GM18951 (cell line): ENCODE data around the gene FIGNL2.
"Not testable (repeated sequence)": the region's sequence is repeated elsewhere in the genome, so short reads cannot be mapped to it uniquely, and the experiment has no call there.

Experiments
- POLR2A ChIP-seq: IDR thresholded peaks from 4 replicates; pipeline ENCODE4 v1.6.1; 2011; ENCODE audit warnings: mild to moderate bottlenecking; ENCODE audit not compliant: insufficient read length, insufficient read depth; ENCODE audit errors: extremely low read depth
- in situ Hi-C: fragments of 300-500 bp; cut with MboI; formaldehyde crosslinking; loops from one replicate; pipeline ENCODE4 v1.12.0; 2022; ENCODE audit warnings: low sequenced_read_pairs, mixed read lengths, inconsistent platforms; ENCODE audit not compliant: unreplicated experiment

The FIGNL2 gene

GRCh38 chr12:51886021-51886710 lies 37.6 kb upstream of the FIGNL2 start:
- in situ Hi-C loops, result no loop called here
- TF ChIP-seq POLR2A, result no peak

- in situ Hi-C loops, result not testable (repeated sequence)
Measured at GRCh38 chr12:51885294-51886020, 36.9 kb upstream of the FIGNL2 start.

- TF ChIP-seq POLR2A, result no peak
- in situ Hi-C loops, result no loop called here
Measured at GRCh38 chr12:51884676-51885229, 36.2 kb upstream of the FIGNL2 start.

- no peak for TF ChIP-seq POLR2A
- in situ Hi-C loops, result no loop called here
Measured at GRCh38 chr12:51883998-51884675, 35.6 kb upstream of the FIGNL2 start.

- TF ChIP-seq POLR2A, result no peak
- in situ Hi-C loops, result no loop called here
Measured at GRCh38 chr12:51883295-51883694, 34.8 kb upstream of the FIGNL2 start.

DNA sequence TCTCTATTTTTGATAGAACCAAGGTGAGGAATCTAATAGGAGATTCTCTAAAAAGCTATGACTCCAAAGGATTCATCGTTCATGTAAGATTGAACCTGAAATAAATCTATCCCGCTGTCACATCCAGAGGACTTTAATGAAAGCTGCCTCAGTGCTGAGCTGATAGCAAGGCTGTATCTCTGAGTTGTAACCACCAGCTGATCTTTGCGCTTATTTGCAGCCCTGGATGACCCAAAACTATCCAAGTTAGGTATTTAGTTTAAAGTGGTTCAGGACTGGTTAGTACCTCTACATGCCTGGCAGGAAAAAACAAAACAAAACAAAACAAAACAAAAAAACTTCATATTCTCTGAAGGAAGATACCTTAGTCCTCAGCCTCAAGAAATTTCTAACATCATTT lies 30.6 kb upstream of the FIGNL2 start:
- in situ Hi-C loops, result no loop called here
- TF ChIP-seq POLR2A, result no peak

DNA sequence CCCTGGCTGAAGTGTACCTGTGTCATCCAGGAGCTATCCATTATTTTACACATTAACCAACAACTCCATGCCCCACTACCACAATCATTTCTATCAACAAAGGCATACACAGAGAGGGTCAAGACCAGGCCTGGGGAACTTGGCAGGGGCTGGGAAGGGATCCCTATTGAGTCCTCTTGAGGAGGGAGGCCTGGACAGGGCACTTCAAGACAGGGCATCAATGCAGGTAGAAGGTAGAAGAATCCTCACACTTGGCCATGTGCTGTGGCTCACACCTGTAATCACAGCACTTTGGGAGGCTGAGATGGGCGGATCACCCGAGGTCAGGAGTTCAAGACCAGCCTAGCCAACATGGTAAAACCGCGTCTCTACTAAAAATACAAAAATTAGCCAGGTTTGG lies 26.0 kb upstream of the FIGNL2 start:
- TF ChIP-seq POLR2A, result no peak
- in situ Hi-C loops, result no loop called here

DNA sequence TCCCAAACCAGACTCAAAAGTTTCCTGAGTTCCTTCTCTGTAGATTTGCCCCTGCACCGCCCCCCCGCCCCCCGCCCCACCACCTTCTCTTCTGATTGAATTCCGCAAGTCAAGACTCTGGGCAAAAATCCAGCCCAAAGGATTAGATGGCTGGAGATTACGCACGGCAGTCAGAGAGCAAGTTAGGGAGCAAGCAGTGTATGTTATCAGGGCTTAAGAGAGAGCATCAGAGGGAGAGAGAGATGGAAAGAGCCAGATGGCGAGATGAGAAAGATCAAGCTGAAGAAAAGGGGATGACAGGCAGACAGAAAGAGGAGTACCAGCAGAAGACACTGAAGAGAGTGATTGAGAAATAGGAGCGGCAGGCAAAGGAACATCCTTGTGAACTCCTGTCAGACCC lies 25.5 kb upstream of the FIGNL2 start:
- in situ Hi-C loops, result no loop called here
- no peak for TF ChIP-seq POLR2A

- no peak for TF ChIP-seq POLR2A
- in situ Hi-C loops, result no loop called here
Measured at GRCh38 chr12:51873251-51873994, 24.9 kb upstream of the FIGNL2 start.

DNA sequence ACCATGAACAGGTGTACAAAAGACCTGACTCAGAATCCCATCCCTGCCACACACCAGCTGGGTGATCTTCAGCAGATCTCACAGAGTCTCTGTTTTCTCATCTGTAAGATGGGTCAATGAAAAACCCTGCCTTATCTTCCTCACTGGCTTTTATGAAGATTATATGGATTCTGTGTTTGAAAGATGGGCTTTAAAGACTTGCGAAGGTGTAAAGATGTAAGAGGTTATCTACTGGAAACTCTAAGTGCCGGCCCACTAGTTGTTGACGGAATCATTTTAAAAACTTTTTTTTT lies 24.1 kb upstream of the FIGNL2 start:
- no peak for TF ChIP-seq POLR2A
- in situ Hi-C loops, result no loop called here

DNA sequence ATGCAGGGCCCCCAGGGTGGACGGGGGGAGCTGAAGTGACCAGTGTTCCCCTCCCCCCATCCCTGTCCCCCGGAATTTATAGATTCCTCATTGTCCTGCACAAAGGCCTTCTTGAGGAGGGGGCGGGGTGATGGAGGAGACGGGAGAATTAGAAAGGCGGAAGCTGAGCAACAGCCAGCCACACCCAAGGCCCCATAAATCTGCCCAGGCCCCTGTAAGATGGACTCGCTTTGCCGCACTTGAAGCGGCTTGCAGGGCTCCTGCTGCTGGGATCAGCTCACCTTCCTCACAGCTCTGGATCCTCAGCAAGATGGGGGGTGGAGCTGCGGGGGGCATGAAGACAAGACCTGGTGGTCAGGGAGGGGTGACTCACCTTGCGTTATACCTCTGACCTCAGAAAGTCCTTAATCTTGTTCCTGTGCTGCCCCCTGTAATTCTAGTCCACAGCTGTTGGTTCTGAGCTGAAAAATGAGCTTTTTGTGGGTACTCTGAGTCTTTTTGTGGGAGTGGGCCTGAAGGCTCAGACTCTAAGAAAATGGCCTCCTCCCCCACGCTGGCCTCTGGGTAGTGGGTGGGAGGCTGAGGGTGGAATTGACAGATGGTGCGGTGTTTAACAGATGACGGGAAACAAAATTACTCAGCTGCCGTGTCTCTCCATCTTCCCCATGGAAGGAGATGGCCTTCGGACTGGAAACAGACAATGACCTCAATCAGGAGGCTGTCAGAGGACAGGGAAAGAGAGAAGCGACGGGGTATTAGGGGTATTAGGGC lies 23.6 kb upstream of the FIGNL2 start:
- in situ Hi-C loops, result no loop called here
- no peak for TF ChIP-seq POLR2A

GRCh38 chr12:51871126-51871525 lies 22.6 kb upstream of the FIGNL2 start:
- no peak for TF ChIP-seq POLR2A
- in situ Hi-C loops, result no loop called here
